GM20431 (cell line): Measurements from ENCODE around the gene EED.
"Not testable (repeated sequence)": the region's sequence is repeated elsewhere in the genome, so short reads cannot be mapped to it uniquely, and the experiment has no call there.

Experiments
- in situ Hi-C: fragments of 300-500 bp; cut with MseI, MboI; formaldehyde crosslinking; loops from one replicate; pipeline ENCODE4 v1.15.0; 2020; ENCODE audit warnings: low sequenced_read_pairs; ENCODE audit not compliant: unreplicated experiment

EED gene

DNA sequence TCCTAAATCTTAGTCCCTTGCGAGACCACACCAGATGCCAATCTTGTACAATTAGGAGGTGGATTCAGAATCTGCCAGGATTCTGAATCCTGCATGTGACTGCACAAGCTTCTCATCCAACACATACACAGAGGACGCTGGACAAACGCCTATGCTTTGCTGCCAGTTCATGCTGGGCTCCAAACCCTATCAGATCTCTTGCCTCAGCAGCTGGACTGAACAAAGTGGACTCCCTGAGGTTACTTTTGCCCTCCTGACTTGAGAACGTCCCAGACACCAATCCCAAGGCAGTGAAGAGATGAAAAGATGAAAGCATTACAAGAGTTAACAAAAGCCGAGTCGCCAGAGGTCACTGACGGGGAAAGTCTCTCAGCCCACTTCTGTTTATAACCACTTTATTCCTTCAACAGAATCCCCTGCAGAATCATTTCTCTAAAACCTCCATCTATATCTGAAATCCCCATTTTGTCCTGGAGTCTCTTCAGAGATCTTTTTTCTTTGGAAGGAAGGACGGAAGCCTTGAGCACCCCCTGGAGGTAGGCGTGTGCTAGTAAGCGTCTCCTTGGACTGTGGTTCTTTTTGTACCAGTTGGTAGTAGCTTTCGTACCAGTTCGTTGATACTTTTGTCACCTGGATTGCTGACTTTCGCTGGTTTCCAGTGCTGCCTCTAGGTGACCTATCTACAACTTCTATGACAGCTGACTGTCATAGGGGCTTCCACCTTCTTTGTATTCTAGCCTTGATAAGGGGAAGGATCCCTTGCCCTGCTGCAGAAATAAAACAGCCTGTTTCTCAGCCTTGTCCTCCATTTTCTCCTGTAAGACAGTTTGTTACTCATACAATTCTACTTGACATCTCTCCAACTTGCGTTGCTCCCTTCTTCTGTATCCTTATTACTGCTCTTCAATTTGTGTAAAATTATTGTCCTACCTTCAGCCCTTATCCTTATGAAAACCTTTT lies 26.1 kb upstream of the EED start:
- in situ Hi-C loops: no loop called here

DNA sequence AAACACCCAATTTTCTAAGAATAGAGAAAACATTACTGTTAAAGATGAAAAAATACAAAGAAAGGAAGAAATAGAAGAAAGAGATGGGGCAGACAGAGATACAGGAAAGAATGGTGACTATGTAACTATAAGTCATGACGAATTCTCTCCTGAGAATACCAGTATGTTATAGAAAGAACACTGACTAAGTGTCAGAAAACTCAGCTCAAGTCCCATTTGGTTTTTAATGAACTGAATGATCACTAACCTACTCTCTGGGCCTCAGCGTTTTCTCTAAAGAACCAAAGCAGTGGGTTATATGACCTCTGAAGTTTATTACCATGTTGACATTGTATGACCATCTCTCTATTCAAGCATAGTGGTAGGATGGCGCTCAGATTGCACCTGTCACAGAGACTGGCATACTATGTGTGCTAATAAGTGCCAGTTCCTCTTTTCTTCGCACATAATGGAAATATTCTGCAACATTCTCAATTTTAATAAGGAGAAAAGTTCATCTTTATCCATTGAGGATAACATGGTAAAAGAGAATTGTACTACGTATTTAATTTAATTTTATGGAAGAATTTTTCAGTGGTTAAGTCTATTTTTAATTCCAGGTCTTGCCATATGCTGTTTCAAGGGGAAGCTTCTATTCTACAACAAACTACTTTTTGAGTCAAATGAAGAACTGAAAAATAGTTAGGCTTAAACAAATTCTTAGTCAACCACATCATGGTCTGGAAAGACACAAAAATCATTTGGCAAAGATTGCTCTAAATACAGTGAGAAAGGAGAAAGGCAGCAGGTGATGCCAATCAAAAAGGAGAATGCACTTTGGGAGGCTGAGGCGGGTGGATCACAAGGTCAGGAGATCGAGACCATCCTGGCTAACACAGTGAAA lies 25.0 kb upstream of the EED start:
- in situ Hi-C loops: no loop called here

DNA sequence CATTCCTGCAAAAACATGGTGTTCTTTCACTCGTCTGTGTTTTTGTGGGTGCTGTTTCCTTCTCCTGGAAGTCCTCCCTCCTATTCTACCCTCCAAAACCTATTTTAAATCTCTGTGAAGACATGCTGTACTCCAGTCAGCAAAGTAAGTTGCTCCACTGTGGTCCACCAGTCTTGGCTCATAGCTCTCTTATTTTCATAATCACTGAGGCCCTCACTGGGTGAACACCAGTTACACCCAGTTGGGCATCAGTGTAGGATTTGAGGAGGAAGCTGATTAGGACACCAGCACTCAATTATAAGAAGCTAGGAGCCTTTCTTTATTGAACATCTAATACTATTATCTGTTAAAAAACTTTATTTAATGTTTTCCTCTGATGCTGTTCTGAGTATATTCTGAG lies 23.9 kb upstream of the EED start:
- in situ Hi-C loops: no loop called here

DNA sequence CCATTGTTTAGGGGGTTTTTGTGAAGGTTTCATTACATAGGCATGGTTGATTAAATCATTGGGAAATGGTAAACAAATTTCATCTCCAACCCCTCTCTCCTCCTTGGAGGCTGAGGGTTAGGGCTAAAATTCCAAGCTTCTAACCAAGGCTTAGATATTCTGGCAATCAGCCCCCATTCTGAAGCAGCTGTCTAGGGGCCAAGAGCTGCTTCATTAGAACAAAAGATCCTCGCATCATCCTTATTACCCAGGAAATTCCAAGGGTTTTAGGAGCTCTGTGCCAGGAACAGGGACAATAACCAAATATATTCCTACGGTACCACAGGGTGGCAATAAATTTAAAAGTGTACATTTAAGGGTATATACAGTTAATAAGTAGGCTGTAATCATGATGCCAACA lies 22.5 kb upstream of the EED start:
- in situ Hi-C loops: no loop called here

DNA sequence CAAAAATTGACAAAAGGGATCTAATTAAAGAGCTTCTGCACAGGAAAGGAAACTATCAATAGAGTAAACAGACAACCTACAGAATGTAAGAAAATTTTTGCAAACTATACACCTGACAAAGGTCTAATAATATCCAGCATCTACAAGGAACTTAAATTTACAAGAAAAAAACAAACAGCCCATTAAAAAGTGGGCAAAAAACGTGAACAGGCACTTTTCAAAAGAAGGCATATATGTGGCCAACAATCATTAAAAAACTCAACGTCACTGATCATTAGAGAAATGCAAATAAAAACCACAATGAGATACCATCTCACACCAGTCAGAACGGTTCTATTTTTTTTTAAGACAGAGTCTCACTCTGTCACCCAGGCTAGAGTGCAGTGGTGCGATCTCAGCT lies 20.0 kb upstream of the EED start:
- in situ Hi-C loops: not testable (repeated sequence)

GRCh38 chr11:86225344-86225743 lies 19.2 kb upstream of the EED start:
- in situ Hi-C loops: not testable (repeated sequence)

GRCh38 chr11:86228269-86229038 lies 16.1 kb upstream of the EED start:
- in situ Hi-C loops: no loop called here

- in situ Hi-C loops: not testable (repeated sequence)
Observed at GRCh38 chr11:86229039-86229330, 15.6 kb upstream of the EED start.

DNA sequence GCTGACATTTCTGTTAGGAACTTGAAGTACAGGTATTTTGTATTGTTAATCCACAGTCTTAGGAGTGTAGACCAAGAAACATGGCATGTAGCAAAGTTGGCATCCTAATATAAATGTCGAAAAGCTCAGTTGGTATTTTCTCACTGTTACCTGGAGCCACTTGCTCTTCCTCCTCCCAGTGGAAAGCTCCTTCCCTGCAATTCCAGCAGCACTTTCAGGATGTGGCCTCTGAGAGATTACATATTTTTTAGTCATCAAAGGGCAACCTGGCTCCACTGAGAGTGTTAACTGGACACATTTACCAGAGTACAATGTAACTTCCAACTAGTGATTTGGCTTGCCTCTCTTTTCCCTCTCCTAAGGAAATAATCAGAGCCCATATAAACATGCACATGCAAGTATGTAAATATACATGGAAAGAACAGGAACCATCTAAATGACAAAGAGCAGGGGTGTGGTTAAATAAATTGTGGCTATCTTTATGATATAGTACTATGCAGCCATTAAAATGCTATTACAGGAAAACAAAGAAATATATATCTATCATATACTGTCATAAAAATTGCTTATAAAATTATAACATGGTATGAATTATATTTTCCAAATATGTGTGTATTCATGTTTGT lies 14.3 kb upstream of the EED start:
- in situ Hi-C loops: no loop called here

GRCh38 chr11:86230921-86231434 lies 13.6 kb upstream of the EED start:
- in situ Hi-C loops: no loop called here

GRCh38 chr11:86232556-86232955 lies 12.0 kb upstream of the EED start:
- in situ Hi-C loops: no loop called here

- in situ Hi-C loops: no loop called here
Observed at GRCh38 chr11:86234831-86235461, 9.6 kb upstream of the EED start.

DNA sequence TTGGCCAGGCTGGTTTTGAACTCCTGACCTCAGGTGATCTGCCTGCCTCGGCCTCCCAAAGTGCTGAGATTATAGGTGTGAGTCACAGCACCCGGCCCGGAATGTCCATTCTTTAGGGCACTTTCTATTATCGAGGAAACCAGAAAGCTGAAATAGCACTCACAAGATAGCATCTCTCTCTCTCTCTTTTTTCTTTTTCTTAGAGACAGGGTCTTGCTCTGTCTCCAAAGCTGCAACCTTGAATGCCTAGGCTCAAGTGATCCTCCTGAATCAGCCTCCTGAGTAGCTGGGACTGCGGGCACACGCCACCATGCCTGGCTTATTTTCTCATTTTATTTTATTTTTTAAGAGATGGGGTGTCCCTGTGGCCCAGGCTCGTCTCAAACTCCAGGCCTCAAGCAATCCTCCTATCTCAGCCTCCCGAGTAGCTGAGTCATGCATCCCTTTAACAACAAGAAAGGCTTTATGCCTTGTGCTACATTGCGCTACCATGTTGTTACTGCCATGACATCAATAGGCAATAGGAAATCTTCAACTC lies 7.2 kb upstream of the EED start:
- in situ Hi-C loops: no loop called here

GRCh38 chr11:86240164-86240563 lies 4.4 kb upstream of the EED start:
- in situ Hi-C loops: no loop called here

DNA sequence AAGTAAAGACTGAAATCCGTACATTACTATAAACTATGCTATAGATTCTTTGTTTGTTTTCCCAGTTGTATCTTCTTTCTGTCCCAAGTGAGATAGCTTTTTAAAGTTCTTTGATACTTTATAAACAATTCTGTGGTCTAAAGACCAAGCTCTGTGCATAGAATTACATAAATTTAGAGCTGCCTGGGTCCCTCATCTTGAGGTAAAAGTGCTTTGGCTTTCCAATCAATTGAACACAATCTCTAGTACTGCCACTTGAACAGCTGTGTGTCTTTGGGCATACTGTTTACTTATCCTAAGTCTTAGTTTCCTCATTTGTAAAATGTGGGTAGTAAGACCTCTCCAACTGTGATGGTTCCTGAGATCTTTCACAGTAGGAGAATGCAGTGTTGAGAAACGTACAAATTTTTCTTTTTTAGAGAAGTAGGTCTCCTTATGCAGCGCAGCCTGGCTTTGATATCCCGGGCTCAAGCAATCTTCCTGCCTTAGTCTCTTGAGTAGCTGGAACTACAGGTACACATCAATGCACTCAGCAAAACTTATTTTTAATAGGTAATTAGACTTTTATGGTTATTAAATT lies 2.5 kb upstream of the EED start:
- in situ Hi-C loops: no loop called here

- in situ Hi-C loops: no loop called here
Observed at GRCh38 chr11:86243396-86243795, 1.2 kb upstream of the EED start.

GRCh38 chr11:86244063-86244521 lies 461 bp upstream of the EED start:
- in situ Hi-C loops: no loop called here

- in situ Hi-C loops: no loop called here
Observed at GRCh38 chr11:86245369-86246292, 1.1 kb downstream of the EED start.
